Peyer's patch (tissue), 4 donors: ENCODE measurements around the gene ID4.

Source experiments
- POLR2A ChIP-seq, 2 donors: fragments of 450-650 bp; IDR thresholded peaks; one replicate each; pipeline ENCODE4 v1.5.1; 2017; ENCODE audit warnings: antibody characterized with exemption in 2 of 2, mild to moderate bottlenecking in 2 of 2, moderate library complexity in 2 of 2
- TF ChIP-seq, protein P1 (sequence below), 6 experiments: fragments of 450-650 bp in 4 of 6; fragments of 200-600 bp in 2 of 6; sonication (generic) in 1 of 6; IDR thresholded peaks; one replicate each; pipeline ENCODE4 v1.5.1; 2017 to 2019; ENCODE audit warnings: antibody characterized with exemption in 6 of 6, mild to moderate bottlenecking in 3 of 6, moderate library complexity in 1 of 6

GRCh38 chr6:19812512-19813119 is 24.6 kb upstream of the ID4 start:
- TF ChIP-seq POLR2A (IDR thresholded peaks at IDR 0.05) = no peak
- TF ChIP-seq, protein P1, sequence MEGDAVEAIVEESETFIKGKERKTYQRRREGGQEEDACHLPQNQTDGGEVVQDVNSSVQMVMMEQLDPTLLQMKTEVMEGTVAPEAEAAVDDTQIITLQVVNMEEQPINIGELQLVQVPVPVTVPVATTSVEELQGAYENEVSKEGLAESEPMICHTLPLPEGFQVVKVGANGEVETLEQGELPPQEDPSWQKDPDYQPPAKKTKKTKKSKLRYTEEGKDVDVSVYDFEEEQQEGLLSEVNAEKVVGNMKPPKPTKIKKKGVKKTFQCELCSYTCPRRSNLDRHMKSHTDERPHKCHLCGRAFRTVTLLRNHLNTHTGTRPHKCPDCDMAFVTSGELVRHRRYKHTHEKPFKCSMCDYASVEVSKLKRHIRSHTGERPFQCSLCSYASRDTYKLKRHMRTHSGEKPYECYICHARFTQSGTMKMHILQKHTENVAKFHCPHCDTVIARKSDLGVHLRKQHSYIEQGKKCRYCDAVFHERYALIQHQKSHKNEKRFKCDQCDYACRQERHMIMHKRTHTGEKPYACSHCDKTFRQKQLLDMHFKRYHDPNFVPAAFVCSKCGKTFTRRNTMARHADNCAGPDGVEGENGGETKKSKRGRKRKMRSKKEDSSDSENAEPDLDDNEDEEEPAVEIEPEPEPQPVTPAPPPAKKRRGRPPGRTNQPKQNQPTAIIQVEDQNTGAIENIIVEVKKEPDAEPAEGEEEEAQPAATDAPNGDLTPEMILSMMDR (IDR thresholded peaks at IDR 0.05) = peak in 5 of 6 experiments; percentile 9 to 60 (median 58)
